Loucy (cell line): ENCODE results near the gene LEPROT.

Experiments used
- EZH2phosphoT487 ChIP-seq: fragments of 200-600 bp; IDR thresholded peaks from 2 replicates; pipeline ENCODE4 v1.6.1; 2018; ENCODE audit warnings: antibody characterized with exemption, mild to moderate bottlenecking, moderate library complexity, borderline replicate concordance
- TF ChIP-seq, protein P1 (sequence below): fragments of 200-600 bp; sonication (generic); conservative IDR thresholded peaks from 2 replicates; pipeline ENCODE4 v1.5.1; 2014; ENCODE audit warnings: mild to moderate bottlenecking, antibody characterized with exemption, low read length

DNA sequence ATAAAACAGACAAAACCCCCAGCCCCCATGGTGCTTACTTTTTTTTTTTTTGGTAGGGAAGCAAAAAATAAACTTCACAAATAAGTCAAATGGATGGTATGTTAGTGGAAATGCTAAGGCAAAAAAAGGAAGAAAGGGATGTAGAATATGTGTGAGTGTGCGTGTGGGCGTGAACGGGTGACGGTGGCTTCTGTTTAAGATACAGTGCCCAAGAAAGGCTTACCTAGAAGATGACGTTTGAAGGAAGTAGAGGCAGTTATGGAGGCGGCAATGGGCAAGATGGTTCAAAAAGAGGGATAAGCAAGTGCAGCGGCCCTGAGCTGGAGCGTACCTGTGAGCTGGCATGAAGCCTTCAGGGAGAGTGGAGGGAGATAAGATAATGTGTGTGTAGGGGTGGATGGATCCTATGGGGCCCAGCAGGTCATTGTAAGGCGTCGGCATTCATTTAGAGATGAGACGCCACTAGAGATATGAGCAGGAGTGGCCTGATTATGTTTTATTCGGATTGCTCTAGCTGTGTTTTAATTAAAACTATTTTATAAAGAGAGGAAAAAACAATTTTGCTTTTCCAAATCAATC lies 19.9 kb downstream of the LEPROT start:
- TF ChIP-seq, protein P1, sequence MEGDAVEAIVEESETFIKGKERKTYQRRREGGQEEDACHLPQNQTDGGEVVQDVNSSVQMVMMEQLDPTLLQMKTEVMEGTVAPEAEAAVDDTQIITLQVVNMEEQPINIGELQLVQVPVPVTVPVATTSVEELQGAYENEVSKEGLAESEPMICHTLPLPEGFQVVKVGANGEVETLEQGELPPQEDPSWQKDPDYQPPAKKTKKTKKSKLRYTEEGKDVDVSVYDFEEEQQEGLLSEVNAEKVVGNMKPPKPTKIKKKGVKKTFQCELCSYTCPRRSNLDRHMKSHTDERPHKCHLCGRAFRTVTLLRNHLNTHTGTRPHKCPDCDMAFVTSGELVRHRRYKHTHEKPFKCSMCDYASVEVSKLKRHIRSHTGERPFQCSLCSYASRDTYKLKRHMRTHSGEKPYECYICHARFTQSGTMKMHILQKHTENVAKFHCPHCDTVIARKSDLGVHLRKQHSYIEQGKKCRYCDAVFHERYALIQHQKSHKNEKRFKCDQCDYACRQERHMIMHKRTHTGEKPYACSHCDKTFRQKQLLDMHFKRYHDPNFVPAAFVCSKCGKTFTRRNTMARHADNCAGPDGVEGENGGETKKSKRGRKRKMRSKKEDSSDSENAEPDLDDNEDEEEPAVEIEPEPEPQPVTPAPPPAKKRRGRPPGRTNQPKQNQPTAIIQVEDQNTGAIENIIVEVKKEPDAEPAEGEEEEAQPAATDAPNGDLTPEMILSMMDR = no peak
- TF ChIP-seq EZH2phosphoT487 = no peak
